AG04449 (cell line): ENCODE data around the gene NLRP9.

Experiments
- CTCF ChIA-PET: fragments of 350-600 bp; formaldehyde crosslinking; extraction: SDS; loops from one replicate; lab custom pipeline; 2021; ENCODE audit warnings: antibody characterized with exemption; lab: Yijun Ruan, JAX
- POLR2A ChIA-PET: fragments of 400-600, 350-600 bp; formaldehyde crosslinking; extraction: SDS; loops from one replicate; lab custom pipeline; 2020; ENCODE audit warnings: antibody characterized with exemption, inconsistent platforms; lab: Yijun Ruan, JAX
- DNase-seq: peaks from one replicate; pipeline ENCODE4 v3.0.0-alpha.2; 2010; ENCODE audit warnings: low read depth, low spot score
- H3K4me3 ChIP-seq: 2 replicates; pipeline ENCODE4 v1.5.1; 2011; ENCODE audit warnings: low read depth, mild to moderate bottlenecking, control low read depth, low read length
- CTCF ChIP-seq: IDR thresholded peaks from one replicate; pipeline ENCODE4 v1.5.1; 2011; ENCODE audit warnings: mild to moderate bottlenecking, moderate library complexity, low read length, control low read depth, inconsistent platforms; ENCODE audit not compliant: insufficient read depth; ENCODE audit errors: missing control alignments

The NLRP9 gene

GRCh38 chr19:55669418-55670279, 68.6 kb downstream of the NLRP9 start:
- no peak for TF ChIP-seq CTCF
- DNase-seq: no peak
- H3K4me3 ChIP-seq: no peak overlapping the region
- CTCF ChIA-PET: interaction anchor here (1.3 kb wide), 1 partner anchor 10 kb away, joined by 4 read pairs; no protein-coding TSS in a partner anchor
- POLR2A ChIA-PET: interaction anchor here (0.6 kb wide), 1 partner anchor 423 kb away, joined by 3 read pairs; no protein-coding TSS in a partner anchor

GRCh38 chr19:55668603-55669348, 69.4 kb downstream of the NLRP9 start:
- no peak overlapping the region for H3K4me3 ChIP-seq
- ChIA-PET CTCF (interaction anchor here (0.7 to 1.9 kb wide), 3 partner anchors 9 to 244 kb away, joined by 3 to 4 read pairs (median 4); no protein-coding TSS in a partner anchor), POLR2A (no interaction called here)
- TF ChIP-seq CTCF: no peak
- DNase-seq: no peak

- no peak for TF ChIP-seq CTCF
- POLR2A ChIA-PET: no interaction called here
- CTCF ChIA-PET: interaction anchor here (1.9 to 2.3 kb wide), 3 partner anchors 11 to 35 kb away, joined by 4 to 8 read pairs (median 8); no protein-coding TSS in a partner anchor
- no peak for DNase-seq
- H3K4me3 ChIP-seq: no peak overlapping the region
These were observed 70.2 kb downstream of the NLRP9 start for GRCh38 chr19:55667958-55668357.

GRCh38 chr19:55667511-55667910, 70.7 kb downstream of the NLRP9 start:
- ChIA-PET POLR2A (no interaction called here), CTCF (interaction anchor here (1.9 to 2.3 kb wide), 3 partner anchors 11 to 35 kb away, joined by 4 to 8 read pairs (median 8); no protein-coding TSS in a partner anchor)
- no peak for TF ChIP-seq CTCF

GRCh38 chr19:55667006-55667381, 71.2 kb downstream of the NLRP9 start:
- no peak for DNase-seq
- no peak for TF ChIP-seq CTCF
- POLR2A ChIA-PET: no interaction called here
- CTCF ChIA-PET: interaction anchor here (1.9 to 2.3 kb wide), 3 partner anchors 10 to 34 kb away, joined by 4 to 8 read pairs (median 8); no protein-coding TSS in a partner anchor
- no peak overlapping the region for H3K4me3 ChIP-seq

More at GRCh38 chr19:55667511-55667910, 70.7 kb downstream of the NLRP9 start:
- DNase-seq: no peak
- no peak overlapping the region for H3K4me3 ChIP-seq
